Kidney (tissue), 14 donors: ENCODE measurements around the gene MAP7. TPM values are rescaled to one million over a fixed set of nuclear protein-coding genes. Genes with fewer than 3 reads are reported as not detected.

Experiments used
- DNase-seq, 5 donors: peaks; one replicate each; pipeline ENCODE4 v3.0.0-alpha.2; 2013 to 2020
- FAIRE-seq: peaks from 2 replicates; lab custom pipeline; 2012; peaks lifted over from hg19 to GRCh38; lab: Jason Lieb, UNC
- H3K27ac ChIP-seq, 2 donors: one replicate each; pipeline ENCODE4 v1.7.0; 2013; ENCODE audit warnings: low read depth in 2 of 2, low read length in 2 of 2, inconsistent platforms in 1 of 2
- H3K27me3 ChIP-seq: one replicate; pipeline ENCODE4 v1.7.1; 2013; ENCODE audit warnings: low read length, inconsistent platforms; ENCODE audit not compliant: control insufficient read depth, insufficient read depth
- H3K36me3 ChIP-seq, 3 donors: one replicate each; pipeline versions ENCODE4 v1.7.0 to v1.7.1; 2013; ENCODE audit warnings: low read length in 3 of 3, control low read depth in 1 of 3, inconsistent platforms in 1 of 3; ENCODE audit not compliant: insufficient read depth in 3 of 3, control insufficient read depth in 2 of 3
- H3K4me1 ChIP-seq, 3 donors: one replicate each; pipeline versions ENCODE4 v1.7.0 to v1.7.1; 2013; ENCODE audit warnings: low read length in 3 of 3, inconsistent platforms in 1 of 3, low read depth in 1 of 3; ENCODE audit not compliant: control insufficient read depth in 2 of 3, insufficient read depth in 2 of 3
- H3K4me3 ChIP-seq, 3 donors: one replicate each; pipeline versions ENCODE4 v1.7.0 to v1.8.1; 2013; ENCODE audit warnings: low read length in 3 of 3, control low read depth in 1 of 3, inconsistent platforms in 1 of 3
- H3K9ac ChIP-seq, 3 donors: one replicate each; pipeline versions ENCODE4 v1.7.0 to v1.7.1; 2013; ENCODE audit warnings: low read length in 3 of 3, control low read depth in 1 of 3, inconsistent platforms in 1 of 3
- H3K9me3 ChIP-seq, 3 donors: one replicate each; pipeline versions ENCODE4 v1.7.0 to v1.7.1; 2013; ENCODE audit warnings: low read length in 3 of 3, control low read depth in 1 of 3, inconsistent platforms in 1 of 3; ENCODE audit not compliant: control insufficient read depth in 2 of 3, insufficient read depth in 1 of 3
- CTCF ChIP-seq: IDR thresholded peaks from 3 replicates; pipeline ENCODE4 v1.5.1; 2012; ENCODE audit warnings: mild to moderate bottlenecking, moderate library complexity, borderline replicate concordance; ENCODE audit not compliant: insufficient read depth; ENCODE audit errors: extremely low read depth
- intact Hi-C: fragments of 100-400 bp; cut with DNase I; formaldehyde crosslinking; loops from one replicate; pipeline ENCODE4 v1.11.1; 2022
- polyA plus RNA-seq: library from polyadenylated mRNA; stranded (reverse); fragments of 350-450 nt; fragmentation: Illumina TruSeq; extraction: RNeasy Lipid Tissue Mini Kit (QIAGEN cat#74804); gene quantifications from one replicate; pipeline ENCODE4 v1.2.3, GENCODE V29; 2014; ENCODE audit warnings: low read depth, low replicate concordance; ENCODE audit not compliant: insufficient read depth
- total RNA-seq: library from RNA; stranded (reverse); fragmentation: NEBNext Ultra II Directional; extraction: Animal tissue kit (Norgen Biotek cat#: 25700); gene quantifications from one replicate; pipeline ENCODE4 v1.2.1, GENCODE V29; 2021
- donor health status: control.
- donor health status: control.
- donor health status: control.
- donor health status: control.
- donor health status: control.
- donor health status: DM: yes; HTN: yes; CAD: no.
- donor health status: Normal renal cell carcinoma (clear cell type).

MAP7 gene
- total and polyA plus RNA-seq, 2 donors from 2014 or later = 16.0 to 40.0 TPM

GRCh38 chr6:136549300-136550044 lies 750 bp downstream of the MAP7 start:
- Histone ChIP-seq H3K36me3 (no peaks in the 10 kb centered on the region), H3K9me3 (no peaks in the 10 kb centered on the region), H3K27ac (peak overlapping the region; percentile 44 to 56), H3K4me1 (peaks cover 0 to 13% (median 7%) of the 10 kb centered on the region in 3 donors), H3K9ac (peak overlapping the region; percentile 1 to 70 (median 43)), H3K4me3 (peak overlapping the region; percentile 45 to 68 (median 52)), H3K27me3 (peaks cover 7% of the 10 kb centered on the region)
- DNase-seq (peak; percentile 47 to 78 (median 61)), FAIRE-seq (no peak)
- TF ChIP-seq CTCF = no peak
- intact Hi-C loops = no loop called here

GRCh38 chr6:136548582-136549299 lies 1.5 kb downstream of the MAP7 start:
- DNase-seq (no peak), FAIRE-seq (no peak)
- no peak overlapping the region for H3K27ac ChIP-seq
- intact Hi-C loops = no loop called here
- no peaks in the 10 kb centered on the region for H3K36me3 ChIP-seq
- peak overlapping the region in 2 of 3 donors; percentile 23 to 70 for H3K9ac ChIP-seq
- peak overlapping the region; percentile 18 to 68 (median 52) for H3K4me3 ChIP-seq
- peaks cover 0 to 13% (median 7%) of the 10 kb centered on the region in 3 donors for H3K4me1 ChIP-seq
- H3K27me3 ChIP-seq = peaks cover 7% of the 10 kb centered on the region
- no peaks in the 10 kb centered on the region for H3K9me3 ChIP-seq
- TF ChIP-seq CTCF = no peak

- no peak overlapping the region for H3K27ac ChIP-seq
- intact Hi-C loops = no loop called here
- DNase-seq (no peak), FAIRE-seq (no peak)
- no peak overlapping the region for H3K9ac ChIP-seq
- H3K4me3 ChIP-seq = no peak overlapping the region
- no peaks in the 10 kb centered on the region for H3K9me3 ChIP-seq
- H3K4me1 ChIP-seq = peaks cover 0 to 13% (median 7%) of the 10 kb centered on the region in 3 donors
- peaks cover 7% of the 10 kb centered on the region for H3K27me3 ChIP-seq
- H3K36me3 ChIP-seq = no peaks in the 10 kb centered on the region
- TF ChIP-seq CTCF = no peak
Measured at GRCh38 chr6:136547871-136548270, 2.4 kb downstream of the MAP7 start.
